GM23338 (cell line): ENCODE data around the gene ECD. TPM values are rescaled to one million over a fixed set of nuclear protein-coding genes. Genes with fewer than 3 reads are reported as not detected.

Experiments used
- ATAC-seq: fragments of 200-7000 bp; cut with Tn5 transposase; 3 replicates; pipeline ENCODE4 v1.9.1; 2020
- DNase-seq: peaks from one replicate; pipeline ENCODE4 v3.0.0-alpha.2; 2015; ENCODE audit warnings: low spot score
- H2AFZ ChIP-seq: fragments of 200-600 bp; sonication (generic); 2 replicates; pipeline ENCODE4 v1.8.0; 2016; ENCODE audit warnings: antibody characterized with exemption, mild to moderate bottlenecking, moderate library complexity
- H3F3A ChIP-seq: fragments of 200-600 bp; sonication (generic); replicated peaks from 2 replicates; pipeline ENCODE4 v1.8.0; 2017; ENCODE audit warnings: antibody characterized with exemption, mixed run types, low read depth
- H3K27ac ChIP-seq: fragments of 200-600 bp; sonication (generic); 2 replicates; pipeline ENCODE4 v1.6.1; 2016; ENCODE audit warnings: low read depth
- H3K27me3 ChIP-seq: fragments of 200-600 bp; sonication (generic); 2 replicates; pipeline ENCODE4 v1.8.0; 2016; ENCODE audit warnings: mild to moderate bottlenecking, mixed run types, moderate library complexity; ENCODE audit not compliant: insufficient read depth
- H3K36me3 ChIP-seq: fragments of 200-600 bp; sonication (generic); 2 replicates; pipeline ENCODE4 v1.8.0; 2016; ENCODE audit warnings: mild to moderate bottlenecking; ENCODE audit not compliant: insufficient read depth
- H3K4me1 ChIP-seq: fragments of 200-600 bp; sonication (generic); 2 replicates; pipeline ENCODE4 v1.8.0; 2016; ENCODE audit warnings: mild to moderate bottlenecking, moderate library complexity; ENCODE audit not compliant: insufficient read depth
- H3K4me2 ChIP-seq: fragments of 200-600 bp; sonication (generic); 2 replicates; pipeline ENCODE4 v1.7.1; 2017; ENCODE audit warnings: mixed run types
- H3K4me3 ChIP-seq: fragments of 200-600 bp; sonication (generic); 2 replicates; pipeline ENCODE4 v1.6.1; 2016; ENCODE audit warnings: mixed run types
- H3K79me2 ChIP-seq: fragments of 200-600 bp; sonication (generic); replicated peaks from 2 replicates; pipeline ENCODE4 v1.8.0; 2017; ENCODE audit warnings: mild to moderate bottlenecking; ENCODE audit not compliant: insufficient read depth
- H3K9me2 ChIP-seq: fragments of 200-600 bp; sonication (generic); 2 replicates; pipeline ENCODE4 v1.8.0; 2017; ENCODE audit not compliant: insufficient read depth
- H4K20me1 ChIP-seq: fragments of 200-600 bp; sonication (generic); replicated peaks from 2 replicates; pipeline ENCODE4 v1.8.0; 2017; ENCODE audit warnings: mild to moderate bottlenecking; ENCODE audit not compliant: insufficient read depth
- H3K27ac Mint-ChIP-seq: 2 replicates; pipeline ENCODE4 v1.8.0; 2020; ENCODE audit warnings: inconsistent platforms, mild to moderate bottlenecking, moderate library complexity, mixed read lengths
- H3K27me3 Mint-ChIP-seq: 3 replicates; pipeline ENCODE4 v1.8.0; 2022; ENCODE audit warnings: low read depth, mild to moderate bottlenecking, moderate library complexity, mixed read lengths, inconsistent platforms; ENCODE audit not compliant: insufficient read depth, poor library complexity
- H3K36me3 Mint-ChIP-seq: 3 replicates; pipeline ENCODE4 v1.8.0; 2021; ENCODE audit warnings: low read depth, mild to moderate bottlenecking, inconsistent platforms, moderate library complexity, mixed read lengths
- H3K4me1 Mint-ChIP-seq: 3 replicates; pipeline ENCODE4 v1.8.0; 2020; ENCODE audit warnings: mild to moderate bottlenecking, inconsistent platforms, mixed read lengths
- H3K4me3 Mint-ChIP-seq: 3 replicates; pipeline ENCODE4 v1.8.0; 2021; ENCODE audit warnings: moderate library complexity, mild to moderate bottlenecking, inconsistent platforms, mixed read lengths
- H3K9me3 Mint-ChIP-seq: 3 replicates; pipeline ENCODE4 v1.8.0; 2020; ENCODE audit warnings: moderate library complexity, mild to moderate bottlenecking, inconsistent platforms, mixed read lengths
- CREB1 ChIP-seq: fragments of 250-450 bp; sonication (Bioruptor Pico); IDR thresholded peaks from 2 replicates; pipeline ENCODE4 v1.5.0; 2020; ENCODE audit warnings: low read depth, mild to moderate bottlenecking, moderate library complexity
- CTCF ChIP-seq, 2 experiments: fragments of 200-600 bp in 1 of 2; sonication (generic) in 1 of 2; conservative IDR thresholded peaks; 2 replicates each; pipeline versions ENCODE4 v1.5.1 to v1.6.1; 2016 to 2017; ENCODE audit warnings: antibody characterized with exemption in 2 of 2, low read depth in 2 of 2, mild to moderate bottlenecking in 2 of 2, moderate library complexity in 1 of 2
- ETS1 ChIP-seq: IDR thresholded peaks from 2 replicates; pipeline ENCODE4 v1.6.1; 2016; ENCODE audit warnings: antibody characterized with exemption
- EZH2 ChIP-seq: fragments of 200-600 bp; sonication (generic); IDR thresholded peaks from one replicate; pipeline ENCODE4 v1.8.0; 2017; ENCODE audit warnings: antibody characterized with exemption, mild to moderate bottlenecking, low read depth; ENCODE audit not compliant: unreplicated experiment
- EZH2phosphoT487 ChIP-seq: fragments of 200-600 bp; sonication (generic); IDR thresholded peaks from one replicate; pipeline ENCODE4 v1.8.1; 2018; ENCODE audit warnings: antibody characterized with exemption; ENCODE audit not compliant: unreplicated experiment
- JUNB ChIP-seq: IDR thresholded peaks from one replicate; pipeline ENCODE4 v1.6.1; 2016; ENCODE audit warnings: antibody characterized with exemption; ENCODE audit not compliant: unreplicated experiment
- NANOG ChIP-seq: IDR thresholded peaks from 2 replicates; pipeline ENCODE4 v1.6.1; 2016; ENCODE audit warnings: antibody characterized with exemption, borderline replicate concordance
- POLR2AphosphoS5 ChIP-seq: IDR thresholded peaks from 2 replicates; pipeline ENCODE4 v1.6.1; 2016; ENCODE audit warnings: antibody characterized with exemption, low read depth
- REST ChIP-seq: IDR thresholded peaks from one replicate; pipeline ENCODE4 v1.6.1; 2018; ENCODE audit warnings: antibody characterized with exemption; ENCODE audit not compliant: unreplicated experiment
- STAT1 ChIP-seq: IDR thresholded peaks from one replicate; pipeline ENCODE4 v1.6.1; 2016; ENCODE audit warnings: antibody characterized with exemption; ENCODE audit not compliant: unreplicated experiment
- ZNF114 ChIP-seq: fragments of 250-450 bp; sonication (Bioruptor Pico); IDR thresholded peaks from 2 replicates; pipeline ENCODE4 v1.5.0; 2020; ENCODE audit warnings: mild to moderate bottlenecking, moderate library complexity
- ZNF331 ChIP-seq: fragments of 250-450 bp; sonication (Bioruptor Pico); IDR thresholded peaks from 2 replicates; pipeline ENCODE4 v1.5.0; 2020; ENCODE audit warnings: low read depth, mild to moderate bottlenecking, moderate library complexity
- polyA plus RNA-seq: library from polyadenylated mRNA; unstranded; fragments of >200 nt; fragmentation: Nextera tagmentation; extraction: Ambion mirVana; gene quantifications from 2 replicates; pipeline ENCODE4 v1.2.1, GENCODE V29; 2016
- total RNA-seq: library from RNA; depleted of rRNA; stranded (reverse); fragments of >200 nt; shearing (Covaris generic); gene quantifications from 2 replicates; pipeline ENCODE4 v1.2.3, GENCODE V29; 2014

Gene ECD
- total and polyA plus RNA-seq, 2 experiments from 2014 or later: 37.8 to 56.6 TPM

- Histone ChIP-seq H3K79me2 (peaks cover 13% of the 10 kb centered on the region), H4K20me1 (peaks cover 3% of the 10 kb centered on the region; the same call in 1 of the 2 replicates), H3K4me2 (no peak overlapping the region), H3K9me2 (no peaks in the 10 kb centered on the region), H3K4me1 (no peaks in the 10 kb centered on the region), H3K4me3 (no peak overlapping the region), H3K27ac (no peak overlapping the region), H2AFZ (no peak overlapping the region), H3F3A (peaks cover 4% of the 10 kb centered on the region; the same call in 1 of the 2 replicates), H3K27me3 (no peaks in the 10 kb centered on the region), H3K36me3 (peaks cover 3% of the 10 kb centered on the region; the same call in 1 of the 2 replicates)
- H3K4me3 Mint-ChIP-seq: no peak overlapping the region
- ATAC-seq (no peak), DNase-seq (no peak)
- no peaks in the 10 kb centered on the region for H3K27me3 Mint-ChIP-seq
- TF ChIP-seq ETS1 (no peak), REST (no peak), ZNF114 (CRISPR knock-in tag) (no peak), POLR2AphosphoS5 (no peak), CREB1 (no peak), JUNB (no peak), ZNF331 (CRISPR knock-in tag) (no peak), EZH2 (no peak), STAT1 (no peak), NANOG (no peak), CTCF (conservative IDR thresholded peaks at IDR 0.05; ENCODE audit: low read depth in 2 of 2) (no peak), EZH2phosphoT487 (no peak)
- peaks cover 3% of the 10 kb centered on the region; the same call in 1 of the 3 replicates for H3K4me1 Mint-ChIP-seq
- no peak overlapping the region for H3K27ac Mint-ChIP-seq
- H3K9me3 Mint-ChIP-seq: no peaks in the 10 kb centered on the region
- H3K36me3 Mint-ChIP-seq: peaks cover 12% of the 10 kb centered on the region; the same call in 2 of the 3 replicates
These were observed 5.1 kb upstream of the ECD start for GRCh38 chr10:73172867-73173266.
